ENCODE results near the gene PSMB2. TPM values are rescaled to one million over a fixed set of nuclear protein-coding genes. Genes with fewer than 3 reads are reported as not detected.

PSMB2 gene
- total and polyA plus RNA-seq, 2 of the 8 experiments (the other 6 are each of a cell fraction or from before 2014, with no cell fraction given), result 91.4 to 101 TPM

GRCh38 chr1:35567947-35568558 is 73.3 kb downstream of the PSMB2 start (continued):
- TF ChIP-seq CTCF (IDR thresholded peaks at IDR 0.05; ENCODE audit: control extremely low read depth in 1 of 3, insufficient read depth in 1 of 3, low read depth in 1 of 3, low read length in 3 of 3) (no peak), POLR2AphosphoS5 (IDR thresholded peaks at IDR 0.05; ENCODE audit: low read depth, low read length) (no peak), GTF2F1 (IDR thresholded peaks at IDR 0.05; ENCODE audit: borderline replicate concordance, low read depth, low read length) (no peak), TAF1 (IDR thresholded peaks at IDR 0.05; ENCODE audit: low read depth, low read length) (no peak), BACH1 (IDR thresholded peaks at IDR 0.05; ENCODE audit: low read length) (no peak), CTBP2 (IDR thresholded peaks at IDR 0.05; ENCODE audit: borderline replicate concordance, insufficient read depth, insufficient read length, low read length) (no peak), SAP30 (IDR thresholded peaks at IDR 0.05; ENCODE audit: insufficient read depth, insufficient replicate concordance, low read length) (no peak), POU5F1 (IDR thresholded peaks at IDR 0.05; ENCODE audit: low read depth, low read length) (no peak), TCF12 (IDR thresholded peaks at IDR 0.05; ENCODE audit: low read depth, low read length) (no peak)

All from H1 (cell line).